HG02588 (cell line): Measurements from ENCODE around the gene GGA1.

Source experiments
- ATAC-seq: cut with Tn5 transposase; IDR thresholded peaks from one replicate; pipeline ENCODE4 v1.9.1; 2021; ENCODE audit warnings: mild to moderate bottlenecking, moderate library complexity; ENCODE audit not compliant: unreplicated experiment

Gene GGA1

GRCh38 chr22:37608477-37609239 is at the start of gene GGA1:
TSS of gene GGA1 (plus strand) at chr22:37608834. CDS start at chr22:37608861, 27 bp downstream.
- peak; percentile 74 for ATAC-seq

- ATAC-seq = no peak
Observed at GRCh38 chr22:37559521-37559900, 49.1 kb upstream of the GGA1 start.

GRCh38 chr22:37559901-37560607 is 48.6 kb upstream of the GGA1 start, which contains the start of gene CDC42EP1:
TSS of gene CDC42EP1 (plus strand) at chr22:37560480. CDS start at chr22:37566350, 5,870 bp downstream.
- no peak for ATAC-seq

GRCh38 chr22:37560608-37561211 is 47.9 kb upstream of the GGA1 start:
- ATAC-seq = no peak

- ATAC-seq = no peak
Observed at GRCh38 chr22:37561212-37562048, 47.2 kb upstream of the GGA1 start.

GRCh38 chr22:37562049-37562875 is 46.4 kb upstream of the GGA1 start:
- no peak for ATAC-seq

GRCh38 chr22:37563153-37564081 is 45.2 kb upstream of the GGA1 start:
- no peak for ATAC-seq

GRCh38 chr22:37564111-37564711 is 44.4 kb upstream of the GGA1 start:
- no peak for ATAC-seq

- ATAC-seq = no peak
Observed at GRCh38 chr22:37565830-37566229, 42.8 kb upstream of the GGA1 start.

GRCh38 chr22:37566329-37566837 is 42.3 kb upstream of the GGA1 start:
- ATAC-seq = no peak

- peak; percentile 70 for ATAC-seq
Observed at GRCh38 chr22:37566903-37567798, 41.5 kb upstream of the GGA1 start.

- ATAC-seq = no peak
Observed at GRCh38 chr22:37568012-37568411, 40.6 kb upstream of the GGA1 start.

- no peak for ATAC-seq
Observed at GRCh38 chr22:37568448-37569008, 40.1 kb upstream of the GGA1 start.

GRCh38 chr22:37569009-37569920 is 39.4 kb upstream of the GGA1 start:
- no peak for ATAC-seq

- no peak for ATAC-seq
Observed at GRCh38 chr22:37569921-37570660, 38.5 kb upstream of the GGA1 start.
